ENCODE data around the gene BLOC1S3. TPM values are rescaled to one million over a fixed set of nuclear protein-coding genes. Genes with fewer than 3 reads are reported as not detected.

The BLOC1S3 gene
- total RNA-seq, 1 experiment from 2014 or later, result 25.2 TPM

GRCh38 chr19:45137179-45137761 lies 41.3 kb upstream of the BLOC1S3 start:
- DNase-seq, result no peak
- intact Hi-C loops (cut with micrococcal nuclease; ENCODE audit: unreplicated experiment), result no loop called here
- no peak for TF ChIP-seq CTCF (IDR thresholded peaks at IDR 0.05; ENCODE audit: unreplicated experiment)
- BruUV-seq (replicated peaks), result no TSS peak
- Mint-ChIP-seq H3K4me1 (ENCODE audit: low read depth, unreplicated experiment) (no peaks in the 10 kb centered on the region), H3K4me3 (ENCODE audit: low read depth, unreplicated experiment) (no peak overlapping the region), H3K27ac (ENCODE audit: unreplicated experiment) (no peak overlapping the region), H3K27me3 (ENCODE audit: unreplicated experiment) (no peaks in the 10 kb centered on the region), H3K9me3 (ENCODE audit: low read depth, unreplicated experiment) (no peaks in the 10 kb centered on the region), H3K36me3 (ENCODE audit: insufficient read depth, unreplicated experiment) (peaks cover 30% of the 10 kb centered on the region)
- CTCF ChIA-PET, result interaction anchor here (1.1 kb wide), 1 partner anchor 17 kb away, joined by 11 read pairs; no protein-coding TSS in a partner anchor

- Mint-ChIP-seq H3K4me3 (ENCODE audit: low read depth, unreplicated experiment) (no peak overlapping the region), H3K36me3 (ENCODE audit: insufficient read depth, unreplicated experiment) (peaks cover 32% of the 10 kb centered on the region), H3K27me3 (ENCODE audit: unreplicated experiment) (no peaks in the 10 kb centered on the region), H3K27ac (ENCODE audit: unreplicated experiment) (no peak overlapping the region), H3K4me1 (ENCODE audit: low read depth, unreplicated experiment) (no peaks in the 10 kb centered on the region), H3K9me3 (ENCODE audit: low read depth, unreplicated experiment) (no peaks in the 10 kb centered on the region)
- intact Hi-C loops (cut with micrococcal nuclease; ENCODE audit: unreplicated experiment), result no loop called here
- no TSS peak for BruUV-seq (replicated peaks)
- no peak for DNase-seq
- CTCF ChIA-PET, result interaction anchor here (0.7 kb wide), 1 partner anchor 17 kb away, joined by 11 read pairs; no protein-coding TSS in a partner anchor
- no peak for TF ChIP-seq CTCF (IDR thresholded peaks at IDR 0.05; ENCODE audit: unreplicated experiment)
These were observed 40.3 kb upstream of the BLOC1S3 start for GRCh38 chr19:45138303-45138751.

GRCh38 chr19:45139286-45140143 lies 39.1 kb upstream of the BLOC1S3 start:
- CTCF ChIA-PET, result interaction anchor here (0.5 kb wide), 1 partner anchor 24 kb away, joined by 3 read pairs; no protein-coding TSS in a partner anchor
- DNase-seq, result no peak
- intact Hi-C loops (cut with micrococcal nuclease; ENCODE audit: unreplicated experiment), result no loop called here
- Mint-ChIP-seq H3K27ac (ENCODE audit: unreplicated experiment) (no peak overlapping the region), H3K36me3 (ENCODE audit: insufficient read depth, unreplicated experiment) (peaks cover 36% of the 10 kb centered on the region), H3K27me3 (ENCODE audit: unreplicated experiment) (no peaks in the 10 kb centered on the region), H3K4me3 (ENCODE audit: low read depth, unreplicated experiment) (no peak overlapping the region), H3K9me3 (ENCODE audit: low read depth, unreplicated experiment) (no peaks in the 10 kb centered on the region), H3K4me1 (ENCODE audit: low read depth, unreplicated experiment) (no peaks in the 10 kb centered on the region)
- no peak for TF ChIP-seq CTCF (IDR thresholded peaks at IDR 0.05; ENCODE audit: unreplicated experiment)
- no TSS peak for BruUV-seq (replicated peaks)

GRCh38 chr19:45140144-45140503 lies 38.5 kb upstream of the BLOC1S3 start:
- H3K4me1 Mint-ChIP-seq (ENCODE audit: low read depth, unreplicated experiment), result no peaks in the 10 kb centered on the region
- no TSS peak for BruUV-seq (replicated peaks)
- H3K36me3 Mint-ChIP-seq (ENCODE audit: insufficient read depth, unreplicated experiment), result peaks cover 36% of the 10 kb centered on the region
- H3K4me3 Mint-ChIP-seq (ENCODE audit: low read depth, unreplicated experiment), result no peak overlapping the region
- no peak for DNase-seq
- no peak overlapping the region for H3K27ac Mint-ChIP-seq (ENCODE audit: unreplicated experiment)
- CTCF ChIA-PET, result no interaction called here
- H3K9me3 Mint-ChIP-seq (ENCODE audit: low read depth, unreplicated experiment), result no peaks in the 10 kb centered on the region
- intact Hi-C loops (cut with micrococcal nuclease; ENCODE audit: unreplicated experiment), result no loop called here
- no peak for TF ChIP-seq CTCF (IDR thresholded peaks at IDR 0.05; ENCODE audit: unreplicated experiment)
- H3K27me3 Mint-ChIP-seq (ENCODE audit: unreplicated experiment), result no peaks in the 10 kb centered on the region

Measured in Calu3 (cell line).